K562 treated with DMSO at 1 percent for 48 hours (cell line): ENCODE data around the gene PRDM7. TPM values are rescaled to one million over a fixed set of nuclear protein-coding genes. Genes with fewer than 3 reads are reported as not detected.

Source experiments
- total RNA-seq: library from RNA; unstranded; fragments of 300-600 nt; gene quantifications from 2 replicates; pipeline ENCODE4 v1.2.3, GENCODE V29; 2022; ENCODE audit warnings: low replicate concordance; ENCODE audit errors: extremely low read depth

Gene PRDM7
- not detected in 2 replicates for total RNA-seq

DNA sequence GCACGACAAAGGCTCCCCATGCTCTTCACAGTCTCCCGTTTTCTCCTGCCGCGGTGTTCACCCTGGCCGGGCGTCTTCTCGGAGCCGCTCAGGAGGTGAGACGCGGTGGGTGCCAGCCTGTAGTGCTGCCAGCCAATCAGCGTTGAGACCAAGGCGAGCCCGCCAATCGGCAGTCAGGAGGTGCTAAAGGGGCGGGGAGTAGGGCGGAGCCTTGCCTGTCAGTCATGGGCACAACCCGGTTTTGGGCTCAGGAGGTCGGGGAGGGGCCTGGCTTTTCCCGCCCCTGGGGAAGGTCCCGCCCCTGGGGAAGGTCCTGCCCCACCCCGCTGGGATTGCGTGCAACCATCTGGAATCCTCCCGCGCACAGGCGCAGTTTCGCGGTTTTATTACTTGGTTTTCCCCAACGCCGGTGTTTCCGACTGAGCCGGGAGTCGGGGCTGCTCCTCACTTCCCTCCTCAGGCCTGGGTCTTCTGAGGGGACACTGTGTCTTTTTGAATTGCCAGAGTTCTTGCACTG lies at the start of gene PRDM7:
Gene PRDM7, minus strand, starts transcription at position 92 of the 517 bp plus-strand sequence. CDS start 1,421 bp downstream, outside the sequence.

DNA sequence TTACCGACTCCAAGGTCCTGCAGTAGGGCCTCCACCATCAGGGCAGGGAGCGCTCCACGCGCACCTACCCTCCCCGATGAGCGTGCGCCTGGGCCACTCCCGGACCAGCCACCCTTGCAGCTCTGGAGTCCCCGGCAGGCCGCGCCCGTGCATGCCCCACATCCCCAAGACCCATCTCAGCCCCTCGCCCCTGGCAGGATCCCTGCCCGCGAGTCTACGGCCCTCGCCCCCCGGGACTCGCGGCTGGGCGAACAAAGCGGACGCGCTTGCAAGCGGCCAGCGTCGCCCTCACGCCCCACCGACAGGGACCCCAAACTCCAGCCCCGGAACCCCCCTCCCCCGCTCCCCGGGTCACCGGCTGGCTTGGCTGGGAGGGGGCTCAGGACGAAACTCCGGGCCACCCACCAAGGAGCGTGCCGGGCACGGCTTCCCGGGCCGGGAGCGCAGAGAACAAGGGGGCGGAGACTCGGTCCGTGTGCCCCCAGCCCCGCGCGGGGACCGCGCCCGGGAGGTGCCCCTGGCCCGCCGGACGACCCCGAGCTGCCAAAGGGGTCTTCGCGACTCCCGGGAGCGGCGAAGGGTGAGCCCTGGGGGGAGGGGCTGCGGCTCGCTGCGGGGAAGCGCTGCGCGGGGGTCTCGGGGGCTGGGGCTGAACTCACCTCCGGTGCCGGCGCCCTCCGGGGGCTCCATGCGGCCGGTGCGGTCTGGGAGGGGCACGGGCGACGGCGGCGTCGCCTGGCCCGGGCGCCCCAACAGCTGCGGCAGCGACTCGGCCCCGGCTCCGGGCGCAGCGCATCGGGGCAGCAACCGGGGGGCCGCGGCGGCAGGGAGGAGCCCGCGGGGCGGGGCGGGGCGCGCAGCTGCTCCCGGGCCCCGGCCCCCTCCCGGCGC lies 58.2 kb downstream of the PRDM7 start, which contains the start of gene DBNDD1:
Gene DBNDD1, minus strand, starts transcription at position 805 of the 891 bp plus-strand sequence. Its CDS starts 115 bp downstream, at position 690.

Other genes with a start within 250 kb of the PRDM7 start
- gene SPIRE2, start 248.9 kb downstream of the PRDM7 start, total RNA-seq = not detected in 2 replicates
- not detected in 2 replicates for gene TCF25, start 203.7 kb downstream of the PRDM7 start, total RNA-seq
- not detected in 2 replicates for gene MC1R, start 158.5 kb downstream of the PRDM7 start, total RNA-seq
- gene TUBB3, start 154.0 kb downstream of the PRDM7 start, total RNA-seq = not detected in 2 replicates
- gene DEF8, start 128.6 kb downstream of the PRDM7 start, total RNA-seq = 715 TPM in 1 of 2 replicates, not detected in the other
- not detected in 2 replicates for gene DBNDD1, start 57.9 kb downstream of the PRDM7 start, total RNA-seq